Islet precursor cell (in vitro differentiated cells): ENCODE results near the gene CAPN10.
"Not testable (repeated sequence)": the region's sequence is repeated elsewhere in the genome, so short reads cannot be mapped to it uniquely, and the experiment has no call there.

ENCODE experiments used
- DNase-seq: peaks from one replicate; pipeline ENCODE4 v3.0.0-alpha.2; 2018

Gene CAPN10

GRCh38 chr2:240604291-240604938, 17.9 kb downstream of the CAPN10 start:
- DNase-seq: peak; percentile 86

- no peak for DNase-seq
These were observed 18.6 kb downstream of the CAPN10 start for GRCh38 chr2:240604939-240605716.

- no peak for DNase-seq
These were observed 19.6 kb downstream of the CAPN10 start for GRCh38 chr2:240605867-240606743.

- DNase-seq: no peak
These were observed 25.2 kb downstream of the CAPN10 start for GRCh38 chr2:240611601-240612210.

- DNase-seq: no peak
These were observed 27.2 kb downstream of the CAPN10 start for GRCh38 chr2:240613781-240614180.

- DNase-seq: no peak
These were observed 27.9 kb downstream of the CAPN10 start for GRCh38 chr2:240614391-240614790.

- no peak for DNase-seq
These were observed 28.9 kb downstream of the CAPN10 start for GRCh38 chr2:240615396-240615795.

GRCh38 chr2:240615820-240616547, 29.4 kb downstream of the CAPN10 start:
- no peak for DNase-seq

GRCh38 chr2:240616860-240617666, 30.5 kb downstream of the CAPN10 start:
- DNase-seq: not testable (repeated sequence)

GRCh38 chr2:240618776-240619175, 32.2 kb downstream of the CAPN10 start:
- DNase-seq: no peak

GRCh38 chr2:240619506-240620148, 33.1 kb downstream of the CAPN10 start:
- no peak for DNase-seq

- DNase-seq: no peak
These were observed 33.7 kb downstream of the CAPN10 start for GRCh38 chr2:240620149-240620731.

- DNase-seq: no peak
These were observed 34.3 kb downstream of the CAPN10 start for GRCh38 chr2:240620859-240621258.

- DNase-seq: no peak
These were observed 35.5 kb downstream of the CAPN10 start for GRCh38 chr2:240622060-240622411.

GRCh38 chr2:240622531-240623235, 36.1 kb downstream of the CAPN10 start:
- DNase-seq: no peak

- no peak for DNase-seq
These were observed 37.0 kb downstream of the CAPN10 start for GRCh38 chr2:240623531-240624010.

- no peak for DNase-seq
These were observed 37.7 kb downstream of the CAPN10 start for GRCh38 chr2:240624011-240624949.

- peak; percentile 60 for DNase-seq
These were observed 38.6 kb downstream of the CAPN10 start, which contains the start of gene GPR35 for GRCh38 chr2:240624950-240625621. GPR35 (plus strand) TSS chr2:240625480; CDS start chr2:240629953, 4,473 bp downstream.
